Body of pancreas (tissue), 4 donors: Measurements from ENCODE around the gene SRBD1.

Experiments used
- POLR2A ChIP-seq, 3 donors: fragments of 450-650 bp; IDR thresholded peaks; one replicate each; pipeline ENCODE4 v1.6.1; 2016; ENCODE audit warnings: antibody characterized with exemption in 3 of 3, mild to moderate bottlenecking in 2 of 3
- TF ChIP-seq, protein P1 (sequence below), 7 experiments: fragments of 450-650 bp in 4 of 7; fragments of 200-600 bp in 3 of 7; sonication (generic) in 3 of 7; IDR thresholded peaks; one replicate each; pipeline ENCODE4 v1.5.1; 2016 to 2019; ENCODE audit warnings: antibody characterized with exemption in 7 of 7

DNA sequence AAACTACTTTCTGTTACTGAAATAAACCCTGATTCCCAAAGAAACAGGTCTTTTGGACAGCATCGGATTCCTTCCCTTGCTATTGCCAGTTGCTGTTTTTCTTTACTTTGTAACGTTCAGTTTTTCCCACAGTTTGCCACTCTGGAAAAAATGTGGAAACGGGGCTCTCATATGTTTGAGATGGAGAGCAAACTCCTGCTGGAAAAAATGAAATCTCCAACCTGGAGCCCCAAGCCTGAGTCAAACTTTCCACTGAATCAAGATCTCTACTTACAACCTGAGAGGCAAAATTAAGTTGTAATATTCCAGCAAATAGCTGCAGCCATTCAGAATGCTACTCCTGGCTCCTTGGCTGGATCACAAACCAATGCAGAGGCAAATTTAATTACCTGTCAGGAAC is 270.7 kb downstream of the SRBD1 start:
- TF ChIP-seq POLR2A (IDR thresholded peaks at IDR 0.05) = no peak
- TF ChIP-seq, protein P1, sequence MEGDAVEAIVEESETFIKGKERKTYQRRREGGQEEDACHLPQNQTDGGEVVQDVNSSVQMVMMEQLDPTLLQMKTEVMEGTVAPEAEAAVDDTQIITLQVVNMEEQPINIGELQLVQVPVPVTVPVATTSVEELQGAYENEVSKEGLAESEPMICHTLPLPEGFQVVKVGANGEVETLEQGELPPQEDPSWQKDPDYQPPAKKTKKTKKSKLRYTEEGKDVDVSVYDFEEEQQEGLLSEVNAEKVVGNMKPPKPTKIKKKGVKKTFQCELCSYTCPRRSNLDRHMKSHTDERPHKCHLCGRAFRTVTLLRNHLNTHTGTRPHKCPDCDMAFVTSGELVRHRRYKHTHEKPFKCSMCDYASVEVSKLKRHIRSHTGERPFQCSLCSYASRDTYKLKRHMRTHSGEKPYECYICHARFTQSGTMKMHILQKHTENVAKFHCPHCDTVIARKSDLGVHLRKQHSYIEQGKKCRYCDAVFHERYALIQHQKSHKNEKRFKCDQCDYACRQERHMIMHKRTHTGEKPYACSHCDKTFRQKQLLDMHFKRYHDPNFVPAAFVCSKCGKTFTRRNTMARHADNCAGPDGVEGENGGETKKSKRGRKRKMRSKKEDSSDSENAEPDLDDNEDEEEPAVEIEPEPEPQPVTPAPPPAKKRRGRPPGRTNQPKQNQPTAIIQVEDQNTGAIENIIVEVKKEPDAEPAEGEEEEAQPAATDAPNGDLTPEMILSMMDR (IDR thresholded peaks at IDR 0.05) = no peak
